AG10803 (cell line): Measurements from ENCODE around the gene ZNF443.
"Not testable (repeated sequence)": the region's sequence is repeated elsewhere in the genome, so short reads cannot be mapped to it uniquely, and the experiment has no call there.

Experiments
- DNase-seq: peaks from one replicate; pipeline ENCODE4 v3.0.0; 2010; ENCODE audit warnings: low read depth
- H3K4me3 ChIP-seq: 2 replicates; pipeline ENCODE4 v1.5.1; 2011; ENCODE audit warnings: mild to moderate bottlenecking, low read length, control low read depth
- TF ChIP-seq, protein P1 (sequence below): conservative IDR thresholded peaks from 2 replicates; pipeline ENCODE4 v1.5.1; 2011; ENCODE audit warnings: mild to moderate bottlenecking, low read length, control low read depth, inconsistent platforms

Gene ZNF443

DNA sequence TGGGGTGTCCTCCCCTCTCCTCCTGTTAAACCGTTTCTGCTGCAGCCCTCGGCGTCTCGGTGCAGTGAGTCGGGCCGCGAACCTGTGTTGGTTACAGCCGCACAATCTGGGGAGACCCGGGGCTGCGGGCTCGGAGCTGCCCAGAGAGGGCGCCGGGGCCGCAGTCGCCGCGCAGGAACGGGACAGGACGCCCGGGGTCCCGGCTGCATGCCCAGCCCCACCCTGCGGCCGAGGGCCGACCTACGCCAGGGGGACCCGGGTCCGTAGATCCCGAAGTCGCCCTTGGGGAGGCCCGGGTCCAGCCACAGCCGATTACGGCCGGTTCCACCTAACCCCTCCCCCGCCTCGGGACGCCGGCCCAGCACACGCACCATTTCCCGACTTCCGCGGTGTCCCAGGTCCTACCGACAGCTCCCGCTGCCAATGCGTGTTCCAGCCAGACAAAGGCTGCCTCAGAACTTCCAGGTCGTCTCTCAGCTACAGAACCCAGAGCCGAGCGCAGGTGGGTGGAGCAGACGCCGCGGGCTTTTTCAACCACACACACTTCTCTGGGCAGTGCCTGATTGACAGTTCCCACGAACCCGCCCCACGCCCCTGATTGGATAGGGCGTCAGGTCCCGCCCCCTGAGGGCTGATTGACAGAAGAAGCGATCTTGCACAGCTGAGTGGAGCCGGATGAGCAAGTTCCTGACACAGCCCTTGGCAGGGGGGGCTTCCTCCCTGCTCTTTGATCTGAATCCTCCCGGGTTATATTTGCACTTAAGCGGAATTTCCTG, at the start of gene ZNF443:
Gene ZNF443, minus strand, starts transcription at position 481 of the 776 bp plus-strand sequence. Its CDS starts 107 bp downstream, at position 374.
- H3K4me3 ChIP-seq, result peak within 1 kb of the TSS; percentile 85
- TF ChIP-seq, protein P1, sequence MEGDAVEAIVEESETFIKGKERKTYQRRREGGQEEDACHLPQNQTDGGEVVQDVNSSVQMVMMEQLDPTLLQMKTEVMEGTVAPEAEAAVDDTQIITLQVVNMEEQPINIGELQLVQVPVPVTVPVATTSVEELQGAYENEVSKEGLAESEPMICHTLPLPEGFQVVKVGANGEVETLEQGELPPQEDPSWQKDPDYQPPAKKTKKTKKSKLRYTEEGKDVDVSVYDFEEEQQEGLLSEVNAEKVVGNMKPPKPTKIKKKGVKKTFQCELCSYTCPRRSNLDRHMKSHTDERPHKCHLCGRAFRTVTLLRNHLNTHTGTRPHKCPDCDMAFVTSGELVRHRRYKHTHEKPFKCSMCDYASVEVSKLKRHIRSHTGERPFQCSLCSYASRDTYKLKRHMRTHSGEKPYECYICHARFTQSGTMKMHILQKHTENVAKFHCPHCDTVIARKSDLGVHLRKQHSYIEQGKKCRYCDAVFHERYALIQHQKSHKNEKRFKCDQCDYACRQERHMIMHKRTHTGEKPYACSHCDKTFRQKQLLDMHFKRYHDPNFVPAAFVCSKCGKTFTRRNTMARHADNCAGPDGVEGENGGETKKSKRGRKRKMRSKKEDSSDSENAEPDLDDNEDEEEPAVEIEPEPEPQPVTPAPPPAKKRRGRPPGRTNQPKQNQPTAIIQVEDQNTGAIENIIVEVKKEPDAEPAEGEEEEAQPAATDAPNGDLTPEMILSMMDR, result no peak
- DNase-seq, result peak; percentile 93

DNA sequence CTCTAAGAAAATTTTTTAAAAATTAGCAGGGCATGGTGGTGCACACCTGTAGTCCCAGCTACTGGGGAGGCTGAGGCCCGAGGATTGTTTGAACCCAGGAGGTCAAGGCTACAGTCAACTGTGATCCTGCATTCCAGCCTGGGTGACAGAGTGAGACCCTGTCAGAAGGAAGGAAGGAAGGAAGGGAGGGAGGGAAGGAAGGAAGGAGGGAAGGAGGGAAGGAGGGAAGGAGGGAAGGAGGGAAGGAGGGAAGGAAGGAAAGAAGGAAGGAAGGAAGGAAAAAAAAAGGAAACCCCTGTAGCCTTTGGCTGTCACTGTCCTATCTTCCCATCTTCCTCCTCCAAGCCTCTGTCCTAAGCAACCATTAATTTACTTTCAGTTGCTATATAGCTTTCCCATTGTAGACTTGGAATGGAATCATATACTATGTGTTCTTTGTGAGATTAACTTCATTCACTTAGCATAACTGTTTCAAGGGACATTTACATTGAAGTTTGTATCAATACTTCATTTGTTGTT, 45.5 kb upstream of the ZNF443 start:
- not testable (repeated sequence) for DNase-seq, H3K4me3 ChIP-seq

DNA sequence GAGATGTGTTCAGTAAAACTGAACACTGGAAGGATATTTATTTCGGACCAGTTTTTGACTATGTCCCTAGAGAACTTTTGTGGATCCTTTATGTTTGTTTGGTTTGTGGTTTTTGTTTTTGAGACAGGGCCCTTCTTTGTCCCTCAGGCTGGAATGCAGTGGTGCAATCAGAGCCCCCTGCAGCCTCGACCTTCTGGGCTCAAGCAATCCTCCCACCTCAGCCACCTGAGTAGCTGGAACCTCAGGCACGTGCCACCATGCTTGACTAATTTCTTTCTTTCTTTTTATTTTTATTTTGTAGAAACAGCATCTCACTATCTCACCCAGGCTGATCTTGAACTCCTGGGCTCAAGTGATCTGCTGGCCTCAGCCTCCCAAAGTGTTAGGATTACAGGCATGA, 44.8 kb upstream of the ZNF443 start:
- no peak for DNase-seq
- H3K4me3 ChIP-seq, result no peak overlapping the region
- TF ChIP-seq, protein P1, result no peak

DNA sequence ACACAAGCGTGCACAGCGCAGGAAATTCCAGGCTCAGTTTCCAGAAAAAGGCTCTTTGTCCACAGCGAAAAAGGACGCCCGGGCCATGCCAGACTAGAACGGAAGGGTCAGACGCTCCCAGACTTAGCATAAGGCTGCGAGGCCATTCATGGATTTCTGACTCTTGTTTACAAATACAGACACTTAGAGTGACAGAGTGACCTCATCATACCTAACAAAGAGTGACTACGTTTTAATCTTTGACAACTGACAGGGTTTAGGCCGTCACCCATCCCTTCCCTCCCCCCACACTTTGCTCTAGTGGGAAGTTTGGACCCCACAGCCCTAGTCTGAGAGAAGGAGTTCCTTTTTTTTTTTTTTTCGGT, 44.2 kb upstream of the ZNF443 start:
- TF ChIP-seq, protein P1, result no peak
- no peak for DNase-seq
- peak overlapping the region; percentile 99 for H3K4me3 ChIP-seq

DNA sequence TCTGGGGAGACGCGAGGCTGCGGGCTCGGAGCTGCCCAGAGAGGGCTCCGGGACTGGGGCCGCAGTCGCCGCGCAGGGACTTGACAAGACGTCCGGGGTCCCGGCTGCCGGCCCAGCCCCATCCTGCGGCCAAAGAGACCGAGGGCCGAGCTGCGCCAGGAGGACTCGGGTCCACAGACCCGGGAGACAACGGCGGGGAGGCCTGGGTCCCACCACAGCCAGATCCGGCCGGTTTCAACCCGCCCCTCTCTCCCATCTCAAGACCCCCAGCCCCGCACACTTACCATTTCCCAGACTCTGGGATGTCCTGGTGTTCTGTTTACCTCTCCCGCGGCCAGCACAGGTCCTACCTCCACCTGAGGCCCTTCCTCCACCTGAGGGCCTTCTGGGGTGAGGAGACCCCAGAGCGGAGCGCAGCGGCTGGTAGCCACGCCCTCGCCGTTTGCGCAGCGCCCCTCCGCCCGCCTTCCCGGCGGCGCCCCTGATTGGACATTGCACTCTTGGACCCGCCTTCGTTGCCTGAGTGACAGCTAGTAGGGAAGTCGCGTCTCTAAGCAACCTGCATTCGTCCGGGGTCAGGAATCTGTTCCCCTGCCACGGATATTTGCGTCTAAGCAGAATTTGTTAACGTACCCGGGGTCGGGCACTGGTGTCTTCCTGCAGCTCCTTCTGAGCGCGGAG, 43.7 kb upstream of the ZNF443 start, which contains the start of gene ZNF709:
Gene ZNF709, minus strand, starts transcription at position 446 of the 681 bp plus-strand sequence. Its CDS starts 159 bp downstream, at position 287.
- TF ChIP-seq, protein P1, result no peak
- H3K4me3 ChIP-seq, result peak within 1 kb of the TSS; percentile 99
- DNase-seq, result peak; percentile 71

DNA sequence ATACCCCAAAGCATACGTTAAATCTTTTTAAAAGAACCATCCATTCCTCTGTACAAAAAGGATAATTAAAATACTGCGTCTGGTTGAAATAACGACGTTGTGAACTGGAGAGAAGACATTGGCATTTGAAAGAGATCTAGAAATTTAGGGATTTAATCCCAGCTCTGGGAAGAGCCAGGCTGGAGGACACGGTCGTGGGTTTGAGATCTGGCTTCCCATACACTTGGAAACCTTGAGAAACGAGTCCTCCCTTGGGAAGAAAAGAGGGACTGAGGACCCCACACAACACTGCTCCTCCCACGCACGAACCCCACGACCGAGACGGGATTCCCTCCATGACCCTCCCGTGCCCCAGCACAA, 43.2 kb upstream of the ZNF443 start:
- H3K4me3 ChIP-seq, result peak overlapping the region; percentile 99
- no peak for DNase-seq
- TF ChIP-seq, protein P1, result no peak

DNA sequence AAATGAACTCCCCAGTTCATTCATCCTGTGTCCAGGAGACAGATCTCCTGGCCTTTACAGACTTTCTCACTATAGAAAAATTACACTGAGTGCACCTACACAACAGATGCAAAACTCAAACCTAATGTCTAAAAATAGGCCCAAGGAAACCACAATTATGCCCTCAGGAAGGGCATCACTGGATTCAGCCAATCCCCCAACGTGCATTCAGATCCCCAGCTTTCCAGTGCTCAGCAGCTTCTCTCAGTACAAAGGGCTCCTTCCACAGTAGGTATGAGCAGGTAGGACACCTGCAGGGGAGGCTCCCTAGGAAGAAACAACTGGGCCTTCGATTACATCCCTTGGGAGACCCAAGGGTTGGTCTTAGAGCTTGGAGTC, 41.7 kb upstream of the ZNF443 start:
- no peak for DNase-seq
- H3K4me3 ChIP-seq, result no peak overlapping the region
- TF ChIP-seq, protein P1, result no peak
